Suppressor macrophage treated with lipopolysaccharide for 4 hours (primary cell): Measurements from ENCODE around the gene BCAT1.
"Not testable (repeated sequence)": the region's sequence is repeated elsewhere in the genome, so short reads cannot be mapped to it uniquely, and the experiment has no call there.

ENCODE experiments used
- DNase-seq: peaks from one replicate; pipeline ENCODE4 v3.0.0-alpha.2; 2020

Gene BCAT1

DNA sequence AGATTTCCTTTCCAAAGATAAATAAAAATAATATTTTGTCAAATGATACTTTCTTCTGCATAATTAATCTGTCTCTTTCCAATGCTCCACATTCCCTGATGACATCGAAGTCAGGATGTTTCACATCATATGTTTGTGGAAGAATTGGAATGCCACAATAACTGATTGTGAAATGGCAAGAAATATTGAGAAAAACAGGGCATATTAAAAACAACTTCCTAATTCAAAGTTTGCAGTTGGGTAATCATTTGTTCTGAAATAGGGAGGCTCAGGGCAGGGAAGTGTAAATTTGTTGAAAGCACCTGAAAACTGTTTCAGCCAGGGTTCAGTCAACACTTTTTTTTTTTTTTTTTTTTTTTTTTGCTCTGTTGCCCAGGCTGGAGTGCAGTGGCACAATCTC, 50.7 kb downstream of the BCAT1 start:
- DNase-seq, result peak; percentile 68

GRCh38 chr12:24896171-24896570, 52.7 kb downstream of the BCAT1 start:
- no peak for DNase-seq

- no peak for DNase-seq
Measured at GRCh38 chr12:24895612-24896011, 53.3 kb downstream of the BCAT1 start.

- no peak for DNase-seq
Measured at GRCh38 chr12:24894879-24895278, 54.0 kb downstream of the BCAT1 start.

DNA sequence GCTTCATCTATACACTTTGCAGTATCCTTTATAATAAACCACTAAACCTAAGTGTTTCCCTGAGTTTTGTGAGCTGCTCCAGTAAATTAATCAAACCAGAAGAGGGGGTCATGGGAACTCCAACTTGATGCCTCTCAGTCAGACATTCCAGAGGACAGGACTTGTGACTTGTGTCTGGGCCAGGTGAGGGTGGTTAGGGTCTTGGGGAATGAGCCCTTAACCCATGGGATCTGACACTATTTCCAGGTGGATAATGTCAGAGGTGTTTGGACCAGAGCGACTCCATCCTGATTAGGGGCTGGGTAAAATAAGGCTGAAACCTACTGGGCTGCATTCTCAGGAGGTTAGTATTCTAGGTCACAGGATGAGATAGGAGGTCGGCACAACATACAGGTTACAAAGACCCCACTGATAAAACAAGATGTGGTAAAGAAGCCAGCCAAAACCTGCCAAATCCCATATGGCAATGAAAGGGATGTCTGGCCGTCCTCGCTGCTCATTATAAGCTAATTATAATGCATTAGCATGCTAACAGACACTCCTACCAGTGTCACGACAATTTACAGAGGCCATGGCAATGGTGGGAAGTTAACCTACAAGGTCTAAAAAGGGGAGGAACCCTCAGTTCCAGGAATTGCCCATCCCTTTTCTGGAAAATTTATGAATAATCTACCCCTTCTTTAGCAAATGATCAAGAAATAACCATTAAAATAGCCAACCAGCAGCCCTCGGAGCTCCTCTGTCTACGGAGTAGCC, 58.7 kb downstream of the BCAT1 start:
- no peak for DNase-seq

DNA sequence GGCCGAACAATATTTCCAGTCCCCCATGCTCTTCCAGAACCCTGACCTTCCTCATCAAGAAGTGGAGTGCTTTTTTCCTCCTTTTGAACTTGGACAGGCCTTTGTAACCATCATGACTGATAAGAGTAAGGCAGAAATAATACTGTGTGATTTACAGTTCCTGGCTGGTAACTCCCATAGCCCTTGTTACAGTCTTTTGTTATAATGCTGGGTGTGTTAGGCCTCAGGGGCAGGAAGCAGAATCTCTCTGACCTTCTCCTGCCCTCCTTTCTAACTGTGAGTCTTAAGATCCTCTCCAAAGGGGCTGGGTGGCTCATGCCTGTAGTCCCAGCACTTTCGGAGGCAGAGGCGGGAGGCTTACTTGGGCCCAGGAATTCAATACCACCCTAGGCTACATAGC, 59.5 kb downstream of the BCAT1 start:
- DNase-seq, result no peak

DNA sequence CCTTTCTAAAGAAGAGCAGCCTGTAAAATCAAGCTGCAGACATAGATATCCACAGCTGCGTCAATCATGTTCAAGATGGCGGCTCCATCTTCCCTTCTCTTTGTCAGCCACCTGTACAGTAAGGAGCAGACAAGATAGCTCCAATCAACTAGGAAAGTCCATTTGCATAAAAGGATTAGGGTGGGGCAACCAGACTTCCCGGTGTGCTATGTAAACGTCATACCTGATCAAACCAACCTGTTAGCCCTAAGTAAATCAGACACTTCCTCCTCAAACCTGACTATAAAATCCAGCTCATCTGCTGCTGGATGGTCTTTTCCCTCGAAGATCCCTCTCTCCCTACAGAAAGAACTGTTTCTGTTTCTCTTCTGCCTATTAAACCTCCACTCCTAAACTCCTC, 60.1 kb downstream of the BCAT1 start:
- no peak for DNase-seq

DNA sequence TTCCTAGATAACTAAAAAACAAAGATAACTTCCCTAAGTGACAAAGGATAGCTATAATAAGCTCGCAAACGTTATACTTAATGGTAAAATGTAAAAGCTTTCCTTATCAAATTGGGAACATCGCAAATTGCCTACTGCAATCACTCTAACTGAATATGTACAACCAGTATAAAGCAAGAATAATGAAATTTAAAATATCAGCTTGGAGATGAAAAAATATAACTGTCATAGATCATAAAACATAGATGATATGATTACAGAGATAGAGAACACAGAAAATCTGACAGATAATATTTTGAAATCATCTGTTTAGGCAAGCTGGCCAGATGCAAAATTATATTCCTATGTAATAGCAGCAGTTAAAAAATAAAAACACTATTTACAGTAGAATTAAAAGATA, 64.0 kb downstream of the BCAT1 start:
- DNase-seq, result no peak

- no peak for DNase-seq
Measured at GRCh38 chr12:24881724-24882371, 67.1 kb downstream of the BCAT1 start.

DNA sequence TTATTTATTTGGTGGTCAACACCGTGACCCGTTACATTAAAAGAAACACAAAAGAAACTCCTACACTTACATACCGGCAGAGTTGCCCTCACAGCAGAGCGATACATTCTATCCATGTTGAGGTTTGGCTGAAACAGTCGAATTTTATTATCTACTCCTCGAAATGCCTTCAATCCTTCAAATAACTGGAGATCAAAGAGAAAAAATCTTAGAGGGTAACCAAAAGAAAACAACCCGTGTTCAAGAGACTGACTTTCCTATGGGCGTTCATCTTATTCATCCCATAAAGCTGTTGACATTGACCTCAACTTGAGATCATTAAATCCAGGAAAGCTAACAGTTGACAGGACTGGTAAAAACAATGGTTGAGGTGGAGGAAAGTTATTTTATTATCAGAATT, 67.7 kb downstream of the BCAT1 start:
- no peak for DNase-seq

DNA sequence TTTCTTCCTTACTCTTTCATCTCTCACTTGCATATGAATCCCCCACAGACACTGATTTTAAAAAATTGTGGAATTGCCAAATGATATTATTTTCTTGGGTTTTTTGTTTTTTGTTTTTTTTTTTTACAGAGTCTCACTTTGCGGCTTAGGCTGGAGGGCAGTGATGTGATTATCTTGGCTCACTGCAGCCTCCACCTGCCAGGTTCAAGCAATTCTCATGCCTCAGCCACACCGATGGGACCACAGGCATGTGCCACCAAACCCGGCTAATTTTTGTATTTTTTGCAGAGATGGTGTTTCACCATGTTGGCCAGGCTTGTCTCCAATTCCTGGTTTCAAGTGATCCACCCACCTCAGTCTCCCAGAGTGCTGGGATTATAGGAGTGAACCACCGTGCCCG, 68.2 kb downstream of the BCAT1 start:
- DNase-seq, result no peak

- no peak for DNase-seq
Measured at GRCh38 chr12:24879644-24880043, 69.3 kb downstream of the BCAT1 start.

GRCh38 chr12:24875014-24875413, 73.9 kb downstream of the BCAT1 start:
- no peak for DNase-seq

GRCh38 chr12:24872211-24872610, 76.7 kb downstream of the BCAT1 start:
- DNase-seq, result no peak

DNA sequence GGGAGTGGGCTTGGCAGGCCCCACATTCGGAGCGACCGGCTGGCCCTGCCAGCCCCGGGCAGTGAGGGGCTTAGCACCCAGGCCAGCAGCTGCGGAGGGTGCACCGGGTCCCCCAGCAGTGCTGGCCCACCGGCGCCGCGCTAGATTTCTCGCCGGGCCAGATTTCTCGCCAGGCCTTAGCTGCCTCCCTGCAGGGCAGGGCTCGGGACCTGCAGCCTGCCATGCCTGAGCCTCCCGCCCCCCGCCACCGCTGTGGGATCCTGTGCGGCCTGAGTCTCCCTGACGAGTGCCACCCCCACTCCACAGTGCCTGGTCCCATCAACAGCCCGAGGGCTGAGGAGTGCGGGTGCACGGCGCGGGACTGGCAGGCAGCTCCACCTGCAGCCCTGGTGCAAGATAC, 82.8 kb downstream of the BCAT1 start:
- DNase-seq, result not testable (repeated sequence)

- no peak for DNase-seq
Measured at GRCh38 chr12:24864796-24865125, 84.1 kb downstream of the BCAT1 start.

GRCh38 chr12:24861766-24862540, 86.9 kb downstream of the BCAT1 start:
- peak; percentile 47 for DNase-seq

- no peak for DNase-seq
Measured at GRCh38 chr12:24860546-24860945, 88.4 kb downstream of the BCAT1 start.

- DNase-seq, result no peak
Measured at GRCh38 chr12:24856541-24856940, 92.4 kb downstream of the BCAT1 start.

DNA sequence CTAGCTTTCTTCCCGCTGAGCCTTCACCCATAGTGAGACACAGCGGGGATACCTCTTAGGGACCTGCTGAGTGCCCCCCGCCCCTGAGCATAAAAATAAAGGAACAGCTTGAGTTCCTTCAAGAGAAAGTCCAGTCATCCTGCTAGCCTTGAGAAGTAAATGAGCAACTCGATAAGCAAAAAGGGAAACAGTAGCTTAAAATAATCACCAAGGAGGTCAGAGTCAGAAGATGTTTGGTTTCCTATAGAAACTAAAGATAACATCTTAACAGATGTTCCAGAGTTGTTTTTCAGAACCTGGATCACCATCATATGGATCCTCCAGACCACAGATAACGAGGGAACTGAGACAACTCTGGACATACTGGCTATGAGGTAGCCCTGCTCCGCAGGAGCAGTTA, 94.0 kb downstream of the BCAT1 start:
- peak; percentile 57 for DNase-seq

DNA sequence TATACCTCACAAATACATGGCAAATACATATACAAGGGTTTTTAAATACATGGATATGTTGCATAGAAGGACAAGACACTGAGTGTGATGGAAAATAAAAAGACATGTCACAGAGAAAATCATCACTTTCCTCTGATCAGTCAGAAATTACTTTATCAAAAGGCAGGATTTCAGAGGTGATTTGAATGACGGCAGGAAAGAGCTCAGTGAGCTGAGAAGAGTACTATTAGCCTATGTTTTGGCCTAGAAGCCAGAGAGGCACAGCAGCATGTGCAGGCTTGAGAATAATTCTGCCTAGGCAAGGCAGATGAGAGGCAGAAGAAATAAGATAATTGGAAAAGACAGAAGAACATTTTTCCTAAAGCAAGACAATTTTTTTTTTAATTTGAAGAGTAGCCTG, 94.9 kb downstream of the BCAT1 start:
- DNase-seq, result no peak

- peak; percentile 74 for DNase-seq
Measured at GRCh38 chr12:24853588-24853987, 95.3 kb downstream of the BCAT1 start.

- DNase-seq, result no peak
Measured at GRCh38 chr12:24853094-24853493, 95.8 kb downstream of the BCAT1 start.

DNA sequence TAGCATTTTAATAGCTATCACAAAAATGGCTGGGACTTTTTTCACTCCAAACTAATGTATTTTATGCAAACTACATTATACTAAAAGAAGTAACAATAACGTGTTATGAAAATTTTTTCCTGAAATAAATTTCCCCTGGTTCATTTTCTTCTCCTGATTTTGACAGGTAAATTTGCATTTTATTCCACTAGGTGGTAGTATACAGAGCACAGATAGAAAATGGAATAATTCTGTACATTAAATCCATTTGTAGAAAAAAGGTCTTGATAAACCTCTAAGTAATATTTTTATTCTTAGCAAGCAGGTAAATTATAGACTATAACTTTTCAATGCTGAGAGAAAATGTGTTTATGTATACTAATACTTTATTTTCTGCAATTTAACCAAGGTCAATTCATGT, 96.5 kb downstream of the BCAT1 start:
- DNase-seq, result no peak
